IMR-90 (cell line): ENCODE results near the gene CDKL5. TPM values are rescaled to one million over a fixed set of nuclear protein-coding genes. Genes with fewer than 3 reads are reported as not detected.

Experiments
- ATAC-seq: fragments of 200-7000 bp; cut with Tn5 transposase; 2 replicates; pipeline ENCODE4 v1.9.1; 2020; ENCODE audit warnings: low read depth, mild to moderate bottlenecking, moderate library complexity
- BruUV-seq: library from RNA; stranded (reverse); fragments of 400-500 nt; replicated peaks from 2 replicates; lab custom pipeline; 2021; lab: Mats Ljungman, UMichigan
- CTCF ChIA-PET: fragments of 300-600 bp; formaldehyde crosslinking; extraction: SDS; loops from one replicate; lab custom pipeline; 2021; ENCODE audit warnings: antibody characterized with exemption; lab: Yijun Ruan, JAX
- POLR2A ChIA-PET: fragments of 300-600 bp; sonication (Branson Sonifier 250); formaldehyde crosslinking; loops from one replicate; lab custom pipeline; 2022; ENCODE audit warnings: antibody characterized with exemption; ENCODE audit not compliant: unreplicated experiment; lab: Charles Lee
- DNase-seq: peaks from one replicate; pipeline ENCODE4 v3.0.0; 2013
- H2AFZ ChIP-seq: replicated peaks from 2 replicates; pipeline ENCODE3; 2013; ENCODE audit warnings: low read length, mild to moderate bottlenecking; ENCODE audit not compliant: poor library complexity
- H2AK5ac ChIP-seq: 2 replicates; pipeline ENCODE4 v1.6.1; 2013; ENCODE audit warnings: low read depth, low read length, inconsistent platforms
- H2AK9ac ChIP-seq: replicated peaks from 2 replicates; pipeline ENCODE3; 2013; ENCODE audit warnings: mild to moderate bottlenecking, low read depth, low read length, moderate library complexity; ENCODE audit not compliant: poor library complexity
- H2BK120ac ChIP-seq: 2 replicates; pipeline ENCODE4 v1.6.1; 2013; ENCODE audit warnings: low read depth, low read length, inconsistent platforms
- H2BK15ac ChIP-seq: 3 replicates; pipeline ENCODE4 v1.6.1; 2013; ENCODE audit warnings: low read depth, low read length, inconsistent platforms
- H2BK20ac ChIP-seq: 2 replicates; pipeline ENCODE4 v1.6.1; 2013; ENCODE audit warnings: low read depth, mild to moderate bottlenecking, inconsistent platforms, low read length, moderate library complexity
- H2BK5ac ChIP-seq: 2 replicates; pipeline ENCODE4 v1.6.1; 2013; ENCODE audit warnings: mild to moderate bottlenecking, low read depth, low read length, inconsistent platforms; ENCODE audit not compliant: poor library complexity, severe bottlenecking
- H3K14ac ChIP-seq: replicated peaks from 2 replicates; pipeline ENCODE4 v1.6.1; 2013; ENCODE audit warnings: low read depth, low read length, inconsistent platforms
- H3K18ac ChIP-seq: 2 replicates; pipeline ENCODE4 v1.6.1; 2013; ENCODE audit warnings: low read depth, low read length, control low read depth
- H3K23ac ChIP-seq: 2 replicates; pipeline ENCODE4 v1.6.1; 2013; ENCODE audit warnings: low read depth, low read length, inconsistent platforms
- H3K27ac ChIP-seq: 2 replicates; pipeline ENCODE4 v1.5.1; 2013; ENCODE audit warnings: mild to moderate bottlenecking, control low read depth, low read length; ENCODE audit not compliant: insufficient read depth
- H3K27me3 ChIP-seq: 2 replicates; pipeline ENCODE4 v1.6.1; 2013; ENCODE audit warnings: low read length; ENCODE audit not compliant: control insufficient read depth, insufficient read depth
- H3K36me3 ChIP-seq: 2 replicates; pipeline ENCODE4 v1.6.1; 2013; ENCODE audit warnings: low read length, mixed read lengths; ENCODE audit not compliant: control insufficient read depth, insufficient read depth
- H3K4ac ChIP-seq: 2 replicates; pipeline ENCODE4 v1.6.1; 2013; ENCODE audit warnings: low read depth, low read length, inconsistent platforms
- H3K4me1 ChIP-seq: 2 replicates; pipeline ENCODE4 v1.6.1; 2013; ENCODE audit warnings: low read length, mixed read lengths; ENCODE audit not compliant: control insufficient read depth, insufficient read depth
- H3K4me2 ChIP-seq: 2 replicates; pipeline ENCODE4 v1.6.1; 2013; ENCODE audit warnings: low read depth, mild to moderate bottlenecking, control low read depth, low read length, moderate library complexity
- H3K4me3 ChIP-seq: 2 replicates; pipeline ENCODE4 v1.5.1; 2013; ENCODE audit warnings: low read depth, mild to moderate bottlenecking, control low read depth, low read length, moderate library complexity; ENCODE audit not compliant: insufficient read depth
- H3K56ac ChIP-seq: 2 replicates; pipeline ENCODE4 v1.6.1; 2013; ENCODE audit warnings: low read length, inconsistent platforms; ENCODE audit not compliant: insufficient read depth; ENCODE audit errors: extremely low read depth
- H3K79me1 ChIP-seq, 2 experiments: 2 replicates each; pipeline ENCODE4 v1.6.1; 2013; ENCODE audit warnings: low read length in 2 of 2, inconsistent platforms in 1 of 2, low read depth in 1 of 2
- H3K9ac ChIP-seq: 2 replicates; pipeline ENCODE4 v1.6.1; 2013; ENCODE audit warnings: low read depth, low read length, control low read depth
- H3K9me1 ChIP-seq: 2 replicates; pipeline ENCODE4 v1.6.1; 2013; ENCODE audit warnings: low read length, inconsistent platforms; ENCODE audit not compliant: insufficient read depth
- H3K9me3 ChIP-seq: 2 replicates; pipeline ENCODE4 v1.6.1; 2013; ENCODE audit warnings: low read length; ENCODE audit not compliant: control insufficient read depth, insufficient read depth
- H4K20me1 ChIP-seq: 2 replicates; pipeline ENCODE4 v1.6.1; 2013; ENCODE audit warnings: low read length, inconsistent platforms; ENCODE audit not compliant: insufficient read depth
- H4K5ac ChIP-seq: 2 replicates; pipeline ENCODE4 v1.6.1; 2013; ENCODE audit warnings: mild to moderate bottlenecking, low read depth, low read length, control low read depth
- H4K8ac ChIP-seq, 2 experiments: 2 replicates each; pipeline ENCODE4 v1.6.1; 2013; ENCODE audit warnings: low read depth in 2 of 2, low read length in 2 of 2, control low read depth in 1 of 2, inconsistent platforms in 1 of 2
- H4K91ac ChIP-seq: 2 replicates; pipeline ENCODE4 v1.6.1; 2013; ENCODE audit warnings: low read depth, low read length, inconsistent platforms; ENCODE audit not compliant: insufficient read depth
- BHLHE40 ChIP-seq: fragments of 150-350 bp; IDR thresholded peaks from 2 replicates; pipeline ENCODE4 v1.6.1; 2016; ENCODE audit warnings: mild to moderate bottlenecking, low read depth, low read length
- CHD1 ChIP-seq: IDR thresholded peaks from 2 replicates; pipeline ENCODE4 v1.6.1; 2012; ENCODE audit warnings: low read depth, low read length, improper control_type of control experiment
- FOS ChIP-seq: fragments of 150-350 bp; IDR thresholded peaks from 2 replicates; pipeline ENCODE4 v1.6.1; 2016; ENCODE audit warnings: low read depth, low read length
- NFE2L2 ChIP-seq: fragments of 150-350 bp; IDR thresholded peaks from 2 replicates; pipeline ENCODE4 v1.6.1; 2016; ENCODE audit warnings: low read depth, mild to moderate bottlenecking, low read length
- POLR2A ChIP-seq: IDR thresholded peaks from 2 replicates; pipeline ENCODE4 v1.6.1; 2012; ENCODE audit warnings: mild to moderate bottlenecking, low read depth, low read length
- RAD21 ChIP-seq: IDR thresholded peaks from 2 replicates; pipeline ENCODE4 v1.6.1; 2012; ENCODE audit warnings: low read length, improper control_type of control experiment
- dilution Hi-C: fragments of 300-500 bp; cut with HindIII; formaldehyde crosslinking; loops from one replicate; pipeline ENCODE4 v1.14.3; 2018; ENCODE audit warnings: low sequenced_read_pairs; ENCODE audit not compliant: unreplicated experiment
- in situ Hi-C: fragments of 300-500 bp; cut with MboI; formaldehyde crosslinking; loops from 3 replicates; pipeline ENCODE4 v1.14.3; 2019; ENCODE audit warnings: low sequenced_read_pairs, inconsistent platforms, mixed read lengths
- intact Hi-C: fragments of 100-400 bp; cut with micrococcal nuclease; formaldehyde crosslinking; loops from 2 replicates; pipeline ENCODE4 v1.10.0; 2022
- polyA plus RNA-seq, 3 experiments: library from polyadenylated mRNA; depleted of rRNA; stranded (reverse); fragments of >200 nt; gene quantifications; 2 replicates each; pipeline ENCODE4 v1.2.3, GENCODE V29; 2012; ENCODE audit warnings: low replicate concordance in 1 of 3
- total RNA-seq: library from RNA; depleted of rRNA; stranded (reverse); fragments of >200 nt; gene quantifications from 2 replicates; pipeline ENCODE4 v1.2.3, GENCODE V29; 2012

CDKL5 gene
- total and polyA plus RNA-seq, 2 of the 4 experiments (the other 2 are of a cell fraction), result 3.5 to 9.7 TPM

- intact Hi-C loops, result loop anchor here (10.0 kb wide), 1 partner anchor 569 kb away; the partner anchor contains the start of gene PHKA2
- ChIA-PET CTCF (interaction anchor here (0.9 kb wide), 1 partner anchor 262 kb away, joined by 6 read pairs; no protein-coding TSS in a partner anchor), POLR2A (no interaction called here)
- BruUV-seq, result no TSS peak
- no peaks in the 10 kb centered on the region for H3K9me3 ChIP-seq
- no peak for TF ChIP-seq CHD1
- TF ChIP-seq RAD21, result no peak
- TF ChIP-seq BHLHE40, result no peak
- TF ChIP-seq NFE2L2, result peak; percentile 77
- TF ChIP-seq POLR2A, result no peak
- no peak for TF ChIP-seq FOS
- no peaks in the 10 kb centered on the region for H3K9me1 ChIP-seq
- no peak overlapping the region for H2BK120ac ChIP-seq
- H2BK15ac ChIP-seq, result no peak overlapping the region
- H4K8ac ChIP-seq, result no peak overlapping the region
- no peak overlapping the region for H4K5ac ChIP-seq
- ATAC-seq (peak; percentile 24; the same call in 1 of the 2 replicates), DNase-seq (peak; percentile 61)
- H3K14ac ChIP-seq, result no peak overlapping the region
- H3K27me3 ChIP-seq, result no peaks in the 10 kb centered on the region
- no peak overlapping the region for H4K91ac ChIP-seq
- H3K4me1 ChIP-seq, result peaks cover 2% of the 10 kb centered on the region; the same call in 1 of the 2 replicates
- no peak overlapping the region for H2AK5ac ChIP-seq
- no peaks in the 10 kb centered on the region for H3K36me3 ChIP-seq
- H3K18ac ChIP-seq, result no peak overlapping the region
- no peak overlapping the region for H2AFZ ChIP-seq
- no peak overlapping the region for H3K9ac ChIP-seq
- no peak overlapping the region for H3K23ac ChIP-seq
- no peak overlapping the region for H3K27ac ChIP-seq
- H2AK9ac ChIP-seq, result no peak overlapping the region
- no peak overlapping the region for H3K4me2 ChIP-seq
- in situ Hi-C loops, result no loop called here
- H3K4me3 ChIP-seq, result no peak overlapping the region
- no peaks in the 10 kb centered on the region for H4K20me1 ChIP-seq
- H2BK5ac ChIP-seq, result no peak overlapping the region
- H3K79me1 ChIP-seq, result no peaks in the 10 kb centered on the region
- H3K4ac ChIP-seq, result no peak overlapping the region
- dilution Hi-C loops, result no loop called here
- no peak overlapping the region for H3K56ac ChIP-seq
- no peak overlapping the region for H2BK20ac ChIP-seq
Observed at GRCh38 chrX:18415386-18415785, 10.0 kb upstream of the CDKL5 start.
